Measurements from ENCODE around the gene AFAP1.

AFAP1 gene

DNA sequence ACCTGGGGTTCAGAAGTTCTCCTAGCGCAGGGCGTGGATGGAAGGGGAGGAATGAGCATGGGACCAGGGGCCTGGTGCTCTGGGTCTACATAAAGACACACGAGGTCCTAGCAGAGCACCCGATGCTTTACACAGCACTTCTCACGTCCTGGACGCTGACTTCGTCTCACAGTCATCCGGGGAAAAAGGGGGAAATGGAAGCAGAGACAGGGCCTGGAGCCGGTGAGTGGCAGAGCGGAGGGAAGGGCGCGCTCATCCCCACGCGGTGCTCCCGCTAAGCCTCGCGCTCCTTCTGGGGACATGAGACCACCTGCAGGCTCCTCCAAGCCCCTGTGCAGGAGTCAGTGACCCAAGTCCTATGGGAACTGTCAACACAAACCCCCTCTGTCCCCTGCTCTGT, 157.7 kb downstream of the AFAP1 start:
- Histone ChIP-seq H3K36me3 (ENCODE audit: insufficient read depth, insufficient read length, low read length) (peaks cover 80% of the 10 kb centered on the region), H3K9ac (ENCODE audit: insufficient read length, low read depth) (no peak overlapping the region), H3K9me3 (ENCODE audit: insufficient read depth, low read length) (no peaks in the 10 kb centered on the region), H3K4me3 (ENCODE audit: insufficient read length, low read depth) (no peak overlapping the region), H3K4me1 (ENCODE audit: insufficient read depth, insufficient read length) (no peaks in the 10 kb centered on the region), H3K27me3 (ENCODE audit: insufficient read depth, insufficient read length) (no peaks in the 10 kb centered on the region)
- no peak for DNase-seq (ENCODE audit: low read depth, low spot score)
- TF ChIP-seq YY1 (IDR thresholded peaks at IDR 0.05; ENCODE audit: insufficient read depth, insufficient read length) = no peak
- TF ChIP-seq SUZ12 (IDR thresholded peaks at IDR 0.05; ENCODE audit: extremely low read depth, insufficient read depth, insufficient read length) = no peak
- TF ChIP-seq ZNF274 (IDR thresholded peaks at IDR 0.05; ENCODE audit: low read depth, low read length) = no peak

GRCh38 chr4:7781366-7781765, 158.3 kb downstream of the AFAP1 start:
- no peak for DNase-seq (ENCODE audit: low read depth, low spot score)
- Histone ChIP-seq H3K9me3 (ENCODE audit: insufficient read depth, low read length) (no peaks in the 10 kb centered on the region), H3K4me1 (ENCODE audit: insufficient read depth, insufficient read length) (no peaks in the 10 kb centered on the region), H3K27me3 (ENCODE audit: insufficient read depth, insufficient read length) (no peaks in the 10 kb centered on the region), H3K9ac (ENCODE audit: insufficient read length, low read depth) (no peak overlapping the region), H3K4me3 (ENCODE audit: insufficient read length, low read depth) (no peak overlapping the region), H3K36me3 (ENCODE audit: insufficient read depth, insufficient read length, low read length) (peaks cover 79% of the 10 kb centered on the region)
- TF ChIP-seq YY1 (IDR thresholded peaks at IDR 0.05; ENCODE audit: insufficient read depth, insufficient read length) (no peak), SUZ12 (IDR thresholded peaks at IDR 0.05; ENCODE audit: extremely low read depth, insufficient read depth, insufficient read length) (no peak), ZNF274 (IDR thresholded peaks at IDR 0.05; ENCODE audit: low read depth, low read length) (no peak)

DNA sequence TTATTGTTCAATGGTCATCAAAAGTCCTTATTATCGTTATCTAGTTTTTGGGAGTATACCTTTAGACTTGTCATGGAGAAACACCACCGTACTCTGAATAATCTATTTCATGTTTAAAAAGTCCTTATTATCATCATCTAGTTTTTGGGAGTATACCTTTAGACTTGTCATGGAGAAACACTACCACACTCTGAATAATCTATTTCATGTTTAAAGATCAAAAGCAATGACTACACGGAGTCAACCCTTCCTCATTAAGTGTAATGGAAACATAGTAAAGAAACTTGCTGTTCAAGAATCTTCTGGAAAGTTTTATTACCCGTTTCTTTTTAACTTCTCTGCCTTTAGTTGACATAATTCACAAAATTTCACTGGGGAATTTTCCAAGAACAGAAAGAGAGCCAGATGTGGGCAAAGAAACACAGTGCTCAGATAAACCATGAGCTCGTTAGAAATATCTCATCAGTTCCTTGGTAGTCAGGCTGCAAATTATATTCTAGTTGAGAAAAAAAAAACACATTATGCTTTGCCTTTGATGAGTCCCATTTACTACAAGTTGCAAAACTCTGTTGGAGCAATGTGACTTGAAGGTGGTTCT, 158.8 kb downstream of the AFAP1 start:
- H3K36me3 ChIP-seq (ENCODE audit: insufficient read depth, insufficient read length, low read length) = peaks cover 79% of the 10 kb centered on the region
- H3K4me1 ChIP-seq (ENCODE audit: insufficient read depth, insufficient read length) = no peaks in the 10 kb centered on the region
- no peak for DNase-seq (ENCODE audit: low read depth, low spot score)
- no peak overlapping the region for H3K4me3 ChIP-seq (ENCODE audit: insufficient read length, low read depth)
- TF ChIP-seq ZNF274 (IDR thresholded peaks at IDR 0.05; ENCODE audit: low read depth, low read length) (no peak), YY1 (IDR thresholded peaks at IDR 0.05; ENCODE audit: insufficient read depth, insufficient read length) (no peak), SUZ12 (IDR thresholded peaks at IDR 0.05; ENCODE audit: extremely low read depth, insufficient read depth, insufficient read length) (no peak)
- no peaks in the 10 kb centered on the region for H3K27me3 ChIP-seq (ENCODE audit: insufficient read depth, insufficient read length)
- H3K9me3 ChIP-seq (ENCODE audit: insufficient read depth, low read length) = no peaks in the 10 kb centered on the region
- no peak overlapping the region for H3K9ac ChIP-seq (ENCODE audit: insufficient read length, low read depth)

DNA sequence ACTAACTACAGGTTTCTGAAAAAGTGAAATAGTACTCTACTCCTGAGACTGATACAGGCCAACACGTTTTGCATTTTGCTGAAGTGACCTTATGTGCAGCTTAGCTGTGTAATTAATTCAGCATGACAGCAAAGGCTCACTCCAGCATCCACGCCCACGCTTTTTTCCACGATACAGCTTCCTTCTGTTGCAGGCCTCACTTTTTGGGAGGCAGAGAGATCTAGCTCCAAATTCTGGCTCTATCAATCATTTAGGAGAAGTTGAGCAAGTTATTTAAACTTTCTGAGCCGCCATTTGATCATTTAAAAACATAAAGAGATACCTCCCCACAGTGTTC, 160.3 kb downstream of the AFAP1 start:
- DNase-seq (ENCODE audit: low read depth, low spot score) = no peak
- Histone ChIP-seq H3K9me3 (ENCODE audit: insufficient read depth, low read length) (no peaks in the 10 kb centered on the region), H3K4me1 (ENCODE audit: insufficient read depth, insufficient read length) (no peaks in the 10 kb centered on the region), H3K27me3 (ENCODE audit: insufficient read depth, insufficient read length) (no peaks in the 10 kb centered on the region), H3K4me3 (ENCODE audit: insufficient read length, low read depth) (no peak overlapping the region), H3K9ac (ENCODE audit: insufficient read length, low read depth) (no peak overlapping the region), H3K36me3 (ENCODE audit: insufficient read depth, insufficient read length, low read length) (peaks cover 78% of the 10 kb centered on the region)
- TF ChIP-seq ZNF274 (IDR thresholded peaks at IDR 0.05; ENCODE audit: low read depth, low read length) (no peak), SUZ12 (IDR thresholded peaks at IDR 0.05; ENCODE audit: extremely low read depth, insufficient read depth, insufficient read length) (no peak), YY1 (IDR thresholded peaks at IDR 0.05; ENCODE audit: insufficient read depth, insufficient read length) (no peak)

GRCh38 chr4:7778510-7779431, 160.9 kb downstream of the AFAP1 start:
- H3K4me3 ChIP-seq (ENCODE audit: insufficient read length, low read depth) = no peak overlapping the region
- peaks cover 78% of the 10 kb centered on the region for H3K36me3 ChIP-seq (ENCODE audit: insufficient read depth, insufficient read length, low read length)
- no peaks in the 10 kb centered on the region for H3K27me3 ChIP-seq (ENCODE audit: insufficient read depth, insufficient read length)
- no peak for DNase-seq (ENCODE audit: low read depth, low spot score)
- H3K4me1 ChIP-seq (ENCODE audit: insufficient read depth, insufficient read length) = peaks cover 2% of the 10 kb centered on the region
- TF ChIP-seq YY1 (IDR thresholded peaks at IDR 0.05; ENCODE audit: insufficient read depth, insufficient read length) = no peak
- H3K9ac ChIP-seq (ENCODE audit: insufficient read length, low read depth) = no peak overlapping the region
- H3K9me3 ChIP-seq (ENCODE audit: insufficient read depth, low read length) = no peaks in the 10 kb centered on the region

GRCh38 chr4:7777871-7778509, 161.7 kb downstream of the AFAP1 start:
- H3K36me3 ChIP-seq (ENCODE audit: insufficient read depth, insufficient read length, low read length) = peaks cover 80% of the 10 kb centered on the region
- no peak overlapping the region for H3K4me3 ChIP-seq (ENCODE audit: insufficient read length, low read depth)
- no peak for DNase-seq (ENCODE audit: low read depth, low spot score)
- no peaks in the 10 kb centered on the region for H3K9me3 ChIP-seq (ENCODE audit: insufficient read depth, low read length)
- peaks cover 2% of the 10 kb centered on the region for H3K4me1 ChIP-seq (ENCODE audit: insufficient read depth, insufficient read length)
- no peak for TF ChIP-seq YY1 (IDR thresholded peaks at IDR 0.05; ENCODE audit: insufficient read depth, insufficient read length)
- no peak for TF ChIP-seq SUZ12 (IDR thresholded peaks at IDR 0.05; ENCODE audit: extremely low read depth, insufficient read depth, insufficient read length)
- TF ChIP-seq ZNF274 (IDR thresholded peaks at IDR 0.05; ENCODE audit: low read depth, low read length) = no peak
- H3K27me3 ChIP-seq (ENCODE audit: insufficient read depth, insufficient read length) = no peaks in the 10 kb centered on the region
- no peak overlapping the region for H3K9ac ChIP-seq (ENCODE audit: insufficient read length, low read depth)
